Measurements from ENCODE around the gene ICE1. TPM values are rescaled to one million over a fixed set of nuclear protein-coding genes. Genes with fewer than 3 reads are reported as not detected.
A peak's percentile ranks its signal among the peaks of the same experiment; 100 is the strongest.
"Not testable (repeated sequence)": the region's sequence is repeated elsewhere in the genome, so short reads cannot be mapped to it uniquely, and the experiment has no call there.

The ICE1 gene
- total RNA-seq, 2 donors from 2014 or later: 23.3 to 25.5 TPM

- not testable (repeated sequence) for H3K4me1 Mint-ChIP-seq (ENCODE audit: low read depth); ATAC-seq (replicated peaks in 1 of 2); DNase-seq; H3K27ac Mint-ChIP-seq; H3K4me3 Mint-ChIP-seq; H3K9me3 Mint-ChIP-seq; H3K27me3 Mint-ChIP-seq (ENCODE audit: low read depth)
- H3K36me3 Mint-ChIP-seq (ENCODE audit: insufficient read depth in 2 of 2): peaks cover 3 to 12% of the 10 kb centered on the region in 2 donors
These were observed 8.6 kb upstream of the ICE1 start for GRCh38 chr5:5413856-5414255.

DNA sequence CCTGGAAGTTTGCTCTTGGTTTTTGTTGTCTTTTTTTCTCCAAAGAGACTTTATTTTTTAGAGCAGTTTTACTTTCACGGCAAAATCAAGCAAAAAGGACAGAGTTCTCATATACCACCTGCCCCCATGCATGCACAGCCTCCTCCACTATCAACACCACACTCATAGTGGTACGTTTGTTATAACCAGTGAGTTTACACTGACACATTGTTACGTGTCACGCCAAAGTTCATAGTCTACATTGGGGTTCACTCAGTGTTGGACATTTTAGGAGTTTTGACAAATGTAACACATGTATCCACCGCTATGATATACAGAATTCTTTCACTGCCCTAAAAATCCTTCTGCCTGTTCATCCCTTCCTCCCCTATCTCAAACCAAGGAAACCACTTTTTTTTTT, 7.5 kb upstream of the ICE1 start:
- H3K36me3 Mint-ChIP-seq (ENCODE audit: insufficient read depth in 2 of 2): peaks cover 1 to 11% of the 10 kb centered on the region in 2 donors
- no peak overlapping the region for H3K27ac Mint-ChIP-seq
- ATAC-seq (replicated peaks in 1 of 2): no peak
- no peak overlapping the region for H3K4me3 Mint-ChIP-seq
- DNase-seq: no peak
- H3K27me3 Mint-ChIP-seq (ENCODE audit: low read depth): no peaks in the 10 kb centered on the region
- H3K4me1 Mint-ChIP-seq (ENCODE audit: low read depth): peaks cover 7% of the 10 kb centered on the region
- H3K9me3 Mint-ChIP-seq: peaks cover 3 to 4% of the 10 kb centered on the region in 2 donors

DNA sequence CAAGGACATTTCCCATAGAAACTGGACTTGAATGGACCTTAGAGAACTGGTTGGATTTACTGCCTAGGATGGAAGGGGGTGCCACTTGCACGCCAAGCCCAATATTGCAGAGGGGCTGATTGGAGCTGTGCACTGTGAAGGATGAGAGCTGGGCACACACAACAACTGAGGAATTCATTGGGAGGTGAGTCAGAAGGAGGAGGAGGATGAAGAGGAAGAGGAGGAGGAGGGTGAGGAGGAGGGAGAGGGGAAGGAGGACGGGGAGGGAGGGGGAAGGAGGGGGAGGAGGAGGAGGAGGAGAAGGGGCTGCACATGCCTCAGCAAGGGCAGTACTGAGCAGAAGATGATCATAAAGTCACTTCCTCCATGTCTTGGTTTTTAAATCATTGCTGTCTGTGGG, 5.7 kb upstream of the ICE1 start:
- ATAC-seq (replicated peaks in 1 of 2) (no peak), DNase-seq (no peak)
- Mint-ChIP-seq H3K27ac (no peak overlapping the region), H3K27me3 (ENCODE audit: low read depth) (no peaks in the 10 kb centered on the region), H3K9me3 (peaks cover 0 to 2% of the 10 kb centered on the region in 2 donors), H3K4me1 (ENCODE audit: low read depth) (peaks cover 23% of the 10 kb centered on the region), H3K36me3 (ENCODE audit: insufficient read depth in 2 of 2) (peaks cover 0 to under 1% of the 10 kb centered on the region in 2 donors), H3K4me3 (no peak overlapping the region)

GRCh38 chr5:5418006-5418405, 4.5 kb upstream of the ICE1 start:
- Mint-ChIP-seq H3K4me1 (ENCODE audit: low read depth) (peaks cover 24% of the 10 kb centered on the region), H3K36me3 (ENCODE audit: insufficient read depth in 2 of 2) (peaks cover 0 to under 1% of the 10 kb centered on the region in 2 donors), H3K27me3 (ENCODE audit: low read depth) (no peaks in the 10 kb centered on the region), H3K9me3 (no peaks in the 10 kb centered on the region), H3K27ac (no peak overlapping the region), H3K4me3 (no peak overlapping the region)
- no peak for ATAC-seq (replicated peaks in 1 of 2)
- no peak for DNase-seq

GRCh38 chr5:5418764-5419163, 3.7 kb upstream of the ICE1 start:
- no peaks in the 10 kb centered on the region for H3K27me3 Mint-ChIP-seq (ENCODE audit: low read depth)
- DNase-seq (no peak), ATAC-seq (replicated peaks in 1 of 2) (no peak)
- H3K4me1 Mint-ChIP-seq (ENCODE audit: low read depth): peaks cover 24% of the 10 kb centered on the region
- no peak overlapping the region for H3K27ac Mint-ChIP-seq
- H3K4me3 Mint-ChIP-seq: no peak overlapping the region
- peaks cover 0 to 4% of the 10 kb centered on the region in 2 donors for H3K36me3 Mint-ChIP-seq (ENCODE audit: insufficient read depth in 2 of 2)
- no peaks in the 10 kb centered on the region for H3K9me3 Mint-ChIP-seq

GRCh38 chr5:5419291-5420210, 2.9 kb upstream of the ICE1 start:
- DNase-seq (no peak), ATAC-seq (replicated peaks in 1 of 2) (no peak)
- H3K9me3 Mint-ChIP-seq: no peaks in the 10 kb centered on the region
- peaks cover 24% of the 10 kb centered on the region for H3K4me1 Mint-ChIP-seq (ENCODE audit: low read depth)
- H3K27me3 Mint-ChIP-seq (ENCODE audit: low read depth): no peaks in the 10 kb centered on the region
- H3K4me3 Mint-ChIP-seq: peak overlapping the region in 1 of 2 donors; percentile 31
- no peak overlapping the region for H3K27ac Mint-ChIP-seq
- peaks cover 0 to 4% of the 10 kb centered on the region in 2 donors for H3K36me3 Mint-ChIP-seq (ENCODE audit: insufficient read depth in 2 of 2)

- DNase-seq (no peak), ATAC-seq (replicated peaks in 1 of 2) (no peak)
- Mint-ChIP-seq H3K9me3 (no peaks in the 10 kb centered on the region), H3K27ac (peak overlapping the region; percentile 97), H3K36me3 (ENCODE audit: insufficient read depth in 2 of 2) (peaks cover 0 to 4% of the 10 kb centered on the region in 2 donors), H3K4me3 (peak overlapping the region in 1 of 2 donors; percentile 93), H3K4me1 (ENCODE audit: low read depth) (peaks cover 24% of the 10 kb centered on the region), H3K27me3 (ENCODE audit: low read depth) (no peaks in the 10 kb centered on the region)
These were observed 2.2 kb upstream of the ICE1 start for GRCh38 chr5:5420251-5420650.

DNA sequence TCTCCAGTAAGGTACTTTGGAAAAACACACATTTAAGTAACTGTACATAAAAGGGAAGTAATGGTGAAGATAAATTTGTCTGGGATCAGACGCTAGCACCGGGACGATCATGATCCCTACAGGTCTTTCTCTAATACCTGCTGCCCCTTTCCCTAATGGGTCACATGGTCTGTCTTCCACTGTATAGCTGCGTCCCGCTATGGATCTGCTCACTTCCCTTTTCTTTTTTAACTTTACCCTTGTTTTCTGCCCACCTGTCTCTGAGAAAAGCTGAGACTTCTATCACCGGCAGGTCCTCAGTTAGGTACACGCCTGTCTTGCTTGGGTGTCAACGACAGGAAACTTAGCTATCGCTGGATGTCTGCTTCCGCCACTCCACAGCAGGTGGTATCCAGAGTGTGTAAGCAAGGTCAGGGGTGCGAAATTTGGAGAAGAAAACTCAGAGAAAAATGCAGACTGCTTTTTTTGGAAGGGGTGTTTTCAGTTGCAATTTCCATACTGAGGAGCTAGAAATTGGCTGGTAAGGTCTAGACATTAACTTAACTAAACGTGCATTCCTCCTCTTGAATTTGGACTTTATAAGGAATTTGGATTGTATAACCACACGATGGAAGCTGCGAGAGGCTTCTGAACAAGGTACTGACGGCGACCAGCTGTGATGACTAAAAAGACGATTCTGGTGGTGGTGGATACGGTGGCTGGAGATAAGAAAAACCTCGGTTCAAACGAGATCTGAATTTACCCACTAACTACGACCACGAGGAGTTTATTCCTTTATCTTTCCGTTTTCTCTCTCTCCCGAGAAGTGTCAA, 1.1 kb upstream of the ICE1 start:
- ATAC-seq (replicated peaks in 1 of 2): peak; percentile 10 to 14
- no peaks in the 10 kb centered on the region for H3K27me3 Mint-ChIP-seq (ENCODE audit: low read depth)

GRCh38 chr5:5422819-5423515, 490 bp downstream of the ICE1 start:
- peak; percentile 35 to 39 for ATAC-seq (replicated peaks in 1 of 2)
- H3K27ac Mint-ChIP-seq: no peak overlapping the region
- H3K27me3 Mint-ChIP-seq (ENCODE audit: low read depth): no peaks in the 10 kb centered on the region
- peak in 1 of 2 donors; percentile 7 for DNase-seq
- H3K9me3 Mint-ChIP-seq: no peaks in the 10 kb centered on the region
- H3K4me1 Mint-ChIP-seq (ENCODE audit: low read depth): peaks cover 28% of the 10 kb centered on the region
- H3K4me3 Mint-ChIP-seq: peak overlapping the region in 1 of 2 donors; percentile 93
- H3K36me3 Mint-ChIP-seq (ENCODE audit: insufficient read depth in 2 of 2): peaks cover 2 to 9% of the 10 kb centered on the region in 2 donors

More for the DNA sequence above, 1.1 kb upstream of the ICE1 start:
- DNase-seq: peak; percentile 20 to 39
- Mint-ChIP-seq H3K4me3 (peak overlapping the region in 1 of 2 donors; percentile 93), H3K36me3 (ENCODE audit: insufficient read depth in 2 of 2) (peaks cover 0 to 4% of the 10 kb centered on the region in 2 donors), H3K9me3 (no peaks in the 10 kb centered on the region), H3K4me1 (ENCODE audit: low read depth) (peaks cover 24% of the 10 kb centered on the region), H3K27ac (peak overlapping the region; percentile 97)

DNA sequence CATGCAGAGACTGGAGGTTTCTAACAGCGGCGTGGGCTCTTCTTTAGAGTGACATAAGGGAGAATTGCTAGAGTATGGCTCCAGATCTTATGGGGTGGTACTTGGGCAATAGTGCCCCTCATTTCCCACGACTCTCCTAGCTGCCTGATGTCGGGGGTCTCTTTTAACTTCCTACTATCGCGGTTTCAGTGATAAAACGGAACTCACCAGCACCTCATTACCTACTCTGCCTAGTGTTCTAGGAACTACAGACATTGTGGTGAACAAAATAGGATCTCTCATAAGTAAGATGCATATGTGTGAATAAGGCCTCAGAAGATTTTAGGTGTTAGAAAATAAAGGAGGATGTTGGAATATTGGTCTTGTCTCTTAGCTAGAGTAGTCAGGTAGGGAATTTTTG, 1.1 kb downstream of the ICE1 start:
- Mint-ChIP-seq H3K27me3 (ENCODE audit: low read depth) (no peaks in the 10 kb centered on the region), H3K27ac (no peak overlapping the region), H3K36me3 (ENCODE audit: insufficient read depth in 2 of 2) (peaks cover 2 to 9% of the 10 kb centered on the region in 2 donors), H3K9me3 (no peaks in the 10 kb centered on the region), H3K4me1 (ENCODE audit: low read depth) (peaks cover 30% of the 10 kb centered on the region), H3K4me3 (no peak overlapping the region)
- DNase-seq (no peak), ATAC-seq (replicated peaks in 1 of 2) (no peak)

DNA sequence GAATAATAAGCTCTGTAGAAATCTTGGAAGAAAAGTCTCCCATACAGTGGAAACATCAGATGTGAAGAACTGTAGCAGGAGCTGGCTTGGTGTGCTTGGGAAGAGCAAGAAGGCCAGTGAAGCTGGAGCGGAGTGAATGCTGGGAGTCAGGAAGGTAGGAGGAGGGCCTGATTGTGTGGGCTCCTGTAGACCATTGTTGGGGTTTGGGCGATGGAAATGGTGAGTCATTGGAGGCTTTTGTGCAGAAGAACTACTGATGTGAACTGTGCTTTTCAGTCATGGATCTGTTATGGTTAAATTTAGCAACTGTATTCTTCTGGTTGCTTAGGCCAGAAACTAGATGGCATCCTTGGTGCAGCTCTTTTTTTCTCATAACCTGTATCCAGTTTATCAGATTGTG, 2.3 kb downstream of the ICE1 start:
- Mint-ChIP-seq H3K4me3 (no peak overlapping the region), H3K4me1 (ENCODE audit: low read depth) (peaks cover 28% of the 10 kb centered on the region), H3K36me3 (ENCODE audit: insufficient read depth in 2 of 2) (peaks cover 2 to 9% of the 10 kb centered on the region in 2 donors), H3K9me3 (no peaks in the 10 kb centered on the region), H3K27ac (no peak overlapping the region), H3K27me3 (ENCODE audit: low read depth) (no peaks in the 10 kb centered on the region)
- ATAC-seq (replicated peaks in 1 of 2): no peak
- DNase-seq: peak; percentile 30 to 53

DNA sequence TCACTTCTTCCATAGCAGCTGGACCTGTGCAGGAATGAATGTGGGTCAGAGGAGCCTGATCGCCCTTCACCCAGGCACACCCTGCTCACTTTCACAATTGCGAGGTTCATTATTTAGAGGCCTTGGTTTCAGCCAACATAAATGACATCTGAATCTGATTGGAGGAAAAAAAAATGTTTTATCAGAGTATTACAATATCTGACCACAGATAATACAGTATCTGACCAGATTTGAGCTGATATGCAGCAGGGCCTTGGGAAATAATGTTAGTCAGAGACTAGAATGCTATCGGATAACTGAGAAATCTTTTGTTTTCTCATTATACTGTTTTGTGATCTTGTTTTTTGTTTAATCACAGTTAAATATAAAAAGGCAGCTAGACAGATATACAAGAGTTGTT, 7.7 kb downstream of the ICE1 start:
- ATAC-seq (replicated peaks in 1 of 2): no peak
- H3K4me1 Mint-ChIP-seq (ENCODE audit: low read depth): peaks cover 45% of the 10 kb centered on the region

More for the DNA sequence above, 7.7 kb downstream of the ICE1 start:
- Mint-ChIP-seq H3K36me3 (ENCODE audit: insufficient read depth in 2 of 2) (peaks cover 2 to 6% of the 10 kb centered on the region in 2 donors), H3K9me3 (no peaks in the 10 kb centered on the region), H3K4me3 (no peak overlapping the region), H3K27ac (no peak overlapping the region), H3K27me3 (ENCODE audit: low read depth) (no peaks in the 10 kb centered on the region)
- no peak for DNase-seq

All from activated T-cell treated with anti-CD3 and anti-CD28 coated beads, Interleukin-2, amount 50 U/mL, for 72 hours (primary cell).